ENCODE results near the gene DTX3L.

GRCh38 chr3:122603056-122603455 is 38.9 kb downstream of the DTX3L start:
- no peak for TF ChIP-seq ZKSCAN8 (CRISPR knock-in tag; IDR thresholded peaks at IDR 0.05)
- no peak for TF ChIP-seq TCF7L2 (IDR thresholded peaks at IDR 0.05; ENCODE audit: low read depth, low read length)
- TF ChIP-seq, protein P1, sequence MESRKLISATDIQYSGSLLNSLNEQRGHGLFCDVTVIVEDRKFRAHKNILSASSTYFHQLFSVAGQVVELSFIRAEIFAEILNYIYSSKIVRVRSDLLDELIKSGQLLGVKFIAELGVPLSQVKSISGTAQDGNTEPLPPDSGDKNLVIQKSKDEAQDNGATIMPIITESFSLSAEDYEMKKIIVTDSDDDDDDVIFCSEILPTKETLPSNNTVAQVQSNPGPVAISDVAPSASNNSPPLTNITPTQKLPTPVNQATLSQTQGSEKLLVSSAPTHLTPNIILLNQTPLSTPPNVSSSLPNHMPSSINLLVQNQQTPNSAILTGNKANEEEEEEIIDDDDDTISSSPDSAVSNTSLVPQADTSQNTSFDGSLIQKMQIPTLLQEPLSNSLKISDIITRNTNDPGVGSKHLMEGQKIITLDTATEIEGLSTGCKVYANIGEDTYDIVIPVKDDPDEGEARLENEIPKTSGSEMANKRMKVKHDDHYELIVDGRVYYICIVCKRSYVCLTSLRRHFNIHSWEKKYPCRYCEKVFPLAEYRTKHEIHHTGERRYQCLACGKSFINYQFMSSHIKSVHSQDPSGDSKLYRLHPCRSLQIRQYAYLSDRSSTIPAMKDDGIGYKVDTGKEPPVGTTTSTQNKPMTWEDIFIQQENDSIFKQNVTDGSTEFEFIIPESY (CRISPR knock-in tag; IDR thresholded peaks at IDR 0.05) = no peak

All from K562 (cell line).